Heart right ventricle (tissue), 16 donors: Measurements from ENCODE around the gene H2AZ1. TPM values are rescaled to one million over a fixed set of nuclear protein-coding genes. Genes with fewer than 3 reads are reported as not detected.

ENCODE experiments used
- ATAC-seq, 8 donors: fragments of 200-7000 bp; cut with Tn5 transposase; one replicate each; pipeline ENCODE4 v1.9.1; 2020; ENCODE audit warnings: mild to moderate bottlenecking in 8 of 8, moderate library complexity in 8 of 8, moderate number of reproducible peaks in 1 of 8
- DNase-seq, 2 donors: peaks; one replicate each; pipeline ENCODE4 v3.0.0-alpha.2; 2020
- H3K27ac ChIP-seq, 10 donors: fragments of 200-600 bp; sonication (generic) in 2 of 10; one replicate each; pipeline versions ENCODE4 v1.5.0 to v1.8.0; 2020 to 2022; ENCODE audit warnings: mild to moderate bottlenecking in 3 of 10
- H3K27me3 ChIP-seq, 7 donors: fragments of 200-600 bp; one replicate each; pipeline ENCODE4 v1.8.0; 2021 to 2022; ENCODE audit warnings: mild to moderate bottlenecking in 2 of 7
- H3K36me3 ChIP-seq, 9 donors: fragments of 200-600 bp; sonication (generic) in 1 of 9; one replicate each; pipeline versions ENCODE4 v1.5.0 to v1.8.0; 2020 to 2022; ENCODE audit warnings: mild to moderate bottlenecking in 2 of 9
- H3K4me1 ChIP-seq, 9 donors: fragments of 200-600 bp; sonication (generic) in 1 of 9; one replicate each; pipeline versions ENCODE4 v1.5.0 to v1.8.0; 2020 to 2022; ENCODE audit warnings: mild to moderate bottlenecking in 4 of 9
- H3K4me3 ChIP-seq, 10 donors: fragments of 200-600 bp; sonication (generic) in 2 of 10; one replicate each; pipeline versions ENCODE4 v1.5.0 to v1.8.0; 2020 to 2022; ENCODE audit warnings: mild to moderate bottlenecking in 7 of 10, moderate library complexity in 2 of 10
- H3K9me3 ChIP-seq, 11 donors: fragments of 200-600 bp in 10 of 11; sonication (generic) in 2 of 11; one replicate each; pipeline versions ENCODE4 v1.5.0 to v1.8.0; 2013 to 2022; ENCODE audit warnings: mild to moderate bottlenecking in 2 of 11, control low read depth in 1 of 11, moderate library complexity in 1 of 11
- CTCF ChIP-seq, 9 donors: fragments of 200-600 bp; sonication (generic) in 2 of 9; IDR thresholded peaks; one replicate each; pipeline versions ENCODE4 v1.5.0 to v1.8.0; 2021 to 2022; ENCODE audit warnings: antibody characterized with exemption in 9 of 9, mild to moderate bottlenecking in 5 of 9, moderate library complexity in 1 of 9
- WGBS, 2 donors: extraction: QIAGEN DNeasy Blood & Tissue Kit; methylation state at CpG; one replicate each; pipeline ENCODE4 v1.1.7; 2013; ENCODE audit warnings: inconsistent platforms in 1 of 2; 5-methylcytosine and 5-hydroxymethylcytosine counted together
- intact Hi-C, 10 donors: fragments of 100-400 bp; cut with DNase I; formaldehyde crosslinking; loops; one replicate each; pipeline versions ENCODE4 v1.11.1 to v1.14.2; 2022
- polyA plus RNA-seq, 2 donors: library from polyadenylated mRNA; stranded (reverse); fragments of 200-250 nt; gene quantifications; one replicate each; pipeline ENCODE4 v1.2.3, GENCODE V29; 2013
- total RNA-seq, 10 donors: library from RNA; stranded (reverse); fragmentation: NEBNext Ultra II Directional in 3 of 10; extraction: Animal tissue kit (Norgen Biotek cat#: 25700) in 3 of 10; gene quantifications; one replicate each; pipeline versions ENCODE4 v1.2.1 to v1.2.4, GENCODE V29; 2021 to 2023
- donor health status: Arrhythmogenic right ventricular cardiomyopathy.
- donor health status: ischemic (EF 13 %, LVEDD 7.1; RV severe dilation, severe dysfunction).
- donor health status: healthy with polysubstance abuse.
- donor health status: DM: no; HTN: yes; CAD: no.
- donor health status: DM: no; HTN: no; CAD: no.
- donor health status: ischemic (EF 25% LVEDD 6.9; RV normal size, moderate dysfunction).
- donor health status: ischemic (EF 25% LVEDD 5.7; RV mildly dilated, moderate dysfunction).
- donor health status: healthy.
- donor health status: DM: yes; HTN: yes; CAD: no.
- donor health status: Ischemic cardiomyopathy.
- donor health status: ischemic (EF 35%, LVEDD 5.7; RV mildly dilated, moderate dysfunction).
- donor health status: nonischemic (EF 11% LVEDD 7.7; RV severe dilation, severe dysfunction).
- donor health status: DM: yes; HTN: yes; CAD: no.
- donor health status: PGD.
- donor health status: ischemic (EF 29% LVEDD 5.4; RV normal size, mild dysfunction).
- donor health status: nonischemic (EF 23%, LVEDD 6.1; RV moderate dilation, normal function).

H2AZ1 gene
- total and polyA plus RNA-seq, 12 donors, result 34.8 to 211 (median 49.4) TPM

DNA sequence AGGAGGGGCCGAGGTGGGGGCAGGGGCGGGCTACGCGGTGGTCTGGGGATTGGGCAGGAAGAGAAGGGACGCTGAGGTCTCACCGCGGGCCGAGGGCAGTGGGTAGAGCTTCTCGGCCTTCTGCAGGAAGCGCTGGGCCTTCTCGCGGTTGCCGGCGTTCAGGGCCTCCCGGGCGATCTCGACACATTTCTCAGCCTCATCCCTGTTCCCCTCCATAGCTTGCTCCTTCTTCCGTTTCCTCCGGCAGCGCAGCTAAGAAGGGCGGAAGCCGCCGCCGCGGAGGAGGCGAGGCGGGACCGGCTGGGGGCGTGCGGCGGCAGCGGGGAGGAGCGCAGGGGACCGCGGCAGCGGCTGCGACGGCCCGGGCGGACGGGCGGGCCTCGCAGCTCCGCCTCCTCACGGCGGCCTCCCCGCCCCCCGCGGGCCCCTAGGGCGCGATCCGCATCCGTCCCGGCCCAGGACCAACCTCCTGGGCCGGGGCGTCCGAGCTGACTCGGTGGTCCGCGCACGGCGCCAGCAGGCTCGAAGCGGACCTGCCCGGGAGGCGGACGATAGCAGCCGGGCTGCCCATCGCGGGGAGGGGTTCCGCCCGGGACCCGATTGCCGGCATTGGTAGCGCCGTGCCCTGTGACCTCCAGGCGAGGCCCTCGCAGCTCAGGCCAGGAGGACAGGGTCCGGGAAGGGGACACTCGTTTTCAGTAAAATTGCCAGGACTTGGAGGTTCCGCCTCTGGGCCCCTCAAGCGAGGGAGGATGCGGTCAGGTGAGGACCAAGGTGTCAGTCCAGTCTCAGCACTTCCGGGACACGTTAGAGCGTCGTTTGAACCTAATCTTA is 3.5 kb downstream of the H2AZ1 start, which contains the start of gene DNAJB14:
DNAJB14 (minus strand) TSS at position 263 of the 834 bp plus-strand sequence; CDS start at position 216, 47 bp downstream.
- H3K4me1 ChIP-seq, result peaks cover 3 to 68% (median 48%) of the 10 kb centered on the region in 9 donors
- ATAC-seq, result peak; percentile 43 to 83 (median 71)
- H3K9me3 ChIP-seq, result no peaks in the 10 kb centered on the region
- no peaks in the 10 kb centered on the region for H3K27me3 ChIP-seq
- peaks cover 0 to 21% (median 0%) of the 10 kb centered on the region in 9 donors for H3K36me3 ChIP-seq
- DNase-seq, result peak; percentile 79 to 86
- 1% methylated on average over 84 to 87 of the region's 87 CpGs for WGBS, 2 donors
- intact Hi-C loops, result loop anchor here in 9 of 10 donors (1.0 to 10.0 kb wide), 11 partner anchors 49 to 386 kb away; partner anchors contain the start of genes TRMT10A (in 4 of the 9), DAPP1 (in 3 of the 9) and LAMTOR3 (in 3 of the 9)
- no peak for TF ChIP-seq CTCF (IDR thresholded peaks at IDR 0.05)
- H3K4me3 ChIP-seq, result peak within 1 kb of the TSS; percentile 75 to 99 (median 92)
- peak within 1 kb of the TSS; percentile 82 to 97 (median 94) for H3K27ac ChIP-seq

GRCh38 chr4:99945718-99946355 is 4.2 kb downstream of the H2AZ1 start:
- intact Hi-C loops, result loop anchor here in 9 of 10 donors (1.0 to 10.0 kb wide), 11 partner anchors 49 to 385 kb away; partner anchors contain the start of genes TRMT10A (in 4 of the 9), DAPP1 (in 3 of the 9) and LAMTOR3 (in 3 of the 9)
- peaks cover 0 to 21% (median 0%) of the 10 kb centered on the region in 9 donors for H3K36me3 ChIP-seq
- 2% methylated on average over 25 of the region's 25 CpGs for WGBS, 2 donors
- H3K4me1 ChIP-seq, result peaks cover 0 to 61% (median 43%) of the 10 kb centered on the region in 9 donors
- DNase-seq (peak in 1 of 2 donors; percentile 20), ATAC-seq (peak in 5 of 8 donors; percentile 2 to 43 (median 8))
- peak overlapping the region; percentile 82 to 97 (median 94) for H3K27ac ChIP-seq
- H3K27me3 ChIP-seq, result no peaks in the 10 kb centered on the region
- no peaks in the 10 kb centered on the region for H3K9me3 ChIP-seq
- no peak for TF ChIP-seq CTCF (IDR thresholded peaks at IDR 0.05)
- H3K4me3 ChIP-seq, result peak overlapping the region; percentile 75 to 99 (median 92)

DNA sequence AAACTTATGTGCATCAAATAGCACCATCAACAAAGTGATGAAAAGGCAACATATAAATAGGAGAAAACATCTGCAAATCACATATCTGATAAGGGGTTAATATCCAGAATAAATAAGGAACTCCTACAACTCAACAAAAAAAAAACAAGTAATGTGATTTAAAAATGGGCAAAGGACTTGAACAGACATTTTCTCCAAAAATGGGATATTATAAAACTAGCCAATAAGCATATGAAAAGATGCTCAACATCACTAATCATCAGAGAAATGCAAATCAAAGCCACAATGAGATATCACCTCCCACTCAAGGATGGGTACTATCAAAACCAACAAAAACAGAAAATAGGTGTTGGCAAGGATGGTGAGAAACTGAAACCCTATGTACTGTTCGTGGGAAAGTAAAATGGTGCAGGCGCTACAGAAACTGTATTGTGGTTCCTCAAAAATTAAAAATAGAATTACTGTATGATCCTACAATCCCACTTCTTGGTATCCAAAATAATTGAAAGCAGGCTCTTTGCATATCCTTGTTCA is 6.1 kb downstream of the H2AZ1 start:
- peaks cover 0 to 35% (median 0%) of the 10 kb centered on the region in 9 donors for H3K36me3 ChIP-seq
- no peak overlapping the region for H3K27ac ChIP-seq
- no peak overlapping the region for H3K4me3 ChIP-seq
- peaks cover 0 to 60% (median 35%) of the 10 kb centered on the region in 9 donors for H3K4me1 ChIP-seq
- no peaks in the 10 kb centered on the region for H3K27me3 ChIP-seq
- DNase-seq (no peak), ATAC-seq (no peak)
- TF ChIP-seq CTCF (IDR thresholded peaks at IDR 0.05), result no peak
- intact Hi-C loops, result loop anchor here in 5 of 10 donors (5.0 to 10.0 kb wide), 3 partner anchors 37 to 129 kb away; partner anchors contain the start of gene DAPP1 (in 2 of the 5)
- H3K9me3 ChIP-seq, result no peaks in the 10 kb centered on the region
- 83 to 94% methylated on average over 2 of the region's 2 CpGs for WGBS, 2 donors
